ENCODE measurements around the gene POLD4.

POLD4 gene

DNA sequence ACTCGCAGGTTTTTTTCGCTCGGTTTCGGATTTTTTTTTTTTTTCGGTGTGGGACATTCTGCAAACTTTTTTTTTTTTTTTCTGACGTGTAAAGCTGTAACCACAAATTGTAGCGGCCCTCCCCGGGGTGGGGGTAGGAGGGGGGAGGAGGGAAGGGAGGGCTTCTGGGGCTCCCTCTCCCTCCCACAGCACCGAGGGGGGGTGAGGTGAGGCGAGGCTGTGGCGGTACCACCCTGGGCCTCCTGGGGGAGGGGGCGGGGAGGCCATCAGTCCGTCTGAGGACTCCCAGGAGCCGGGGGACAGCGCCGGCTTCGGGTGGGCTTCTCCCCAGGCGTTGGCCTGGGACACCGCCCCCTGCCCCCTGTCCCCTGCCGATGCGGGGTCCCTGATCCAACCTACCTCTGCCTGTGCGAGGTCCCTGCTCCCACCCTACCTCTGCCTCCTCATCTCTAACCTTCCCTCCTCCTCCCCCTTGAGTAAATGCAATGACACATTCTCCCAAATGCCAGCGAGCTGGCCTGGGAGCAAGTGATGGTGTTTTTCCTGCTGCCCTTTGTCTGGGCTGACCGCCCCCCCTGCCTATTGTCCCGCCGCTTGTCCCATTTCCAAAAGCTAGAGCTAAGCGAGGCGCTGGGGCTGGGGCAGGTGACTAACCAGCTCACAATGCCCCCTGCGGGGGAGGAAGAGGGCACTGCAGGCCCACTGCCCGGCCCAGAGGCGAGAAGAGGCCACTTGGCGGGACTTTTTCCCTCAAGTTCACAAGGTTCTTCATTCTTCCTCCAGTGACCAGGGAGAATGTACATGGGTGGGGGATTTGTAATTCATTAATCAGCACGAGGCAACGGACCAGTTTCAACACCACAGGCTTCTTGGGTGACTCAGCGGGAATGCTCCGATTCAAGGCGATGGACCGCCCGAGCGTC is 20.6 kb upstream of the POLD4 start:
- H3K4me3 ChIP-seq (ENCODE audit: low read depth, low read length): peak overlapping the region; percentile 55
- in situ Hi-C loops (cut with HindIII; ENCODE audit: low sequenced_read_pairs): no loop called here
- TF ChIP-seq, protein P1, sequence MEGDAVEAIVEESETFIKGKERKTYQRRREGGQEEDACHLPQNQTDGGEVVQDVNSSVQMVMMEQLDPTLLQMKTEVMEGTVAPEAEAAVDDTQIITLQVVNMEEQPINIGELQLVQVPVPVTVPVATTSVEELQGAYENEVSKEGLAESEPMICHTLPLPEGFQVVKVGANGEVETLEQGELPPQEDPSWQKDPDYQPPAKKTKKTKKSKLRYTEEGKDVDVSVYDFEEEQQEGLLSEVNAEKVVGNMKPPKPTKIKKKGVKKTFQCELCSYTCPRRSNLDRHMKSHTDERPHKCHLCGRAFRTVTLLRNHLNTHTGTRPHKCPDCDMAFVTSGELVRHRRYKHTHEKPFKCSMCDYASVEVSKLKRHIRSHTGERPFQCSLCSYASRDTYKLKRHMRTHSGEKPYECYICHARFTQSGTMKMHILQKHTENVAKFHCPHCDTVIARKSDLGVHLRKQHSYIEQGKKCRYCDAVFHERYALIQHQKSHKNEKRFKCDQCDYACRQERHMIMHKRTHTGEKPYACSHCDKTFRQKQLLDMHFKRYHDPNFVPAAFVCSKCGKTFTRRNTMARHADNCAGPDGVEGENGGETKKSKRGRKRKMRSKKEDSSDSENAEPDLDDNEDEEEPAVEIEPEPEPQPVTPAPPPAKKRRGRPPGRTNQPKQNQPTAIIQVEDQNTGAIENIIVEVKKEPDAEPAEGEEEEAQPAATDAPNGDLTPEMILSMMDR (IDR thresholded peaks at IDR 0.05; ENCODE audit: low read depth, low read length): peak; percentile 41
- peak; percentile 96 for DNase-seq (ENCODE audit: low read depth, low spot score)

DNA sequence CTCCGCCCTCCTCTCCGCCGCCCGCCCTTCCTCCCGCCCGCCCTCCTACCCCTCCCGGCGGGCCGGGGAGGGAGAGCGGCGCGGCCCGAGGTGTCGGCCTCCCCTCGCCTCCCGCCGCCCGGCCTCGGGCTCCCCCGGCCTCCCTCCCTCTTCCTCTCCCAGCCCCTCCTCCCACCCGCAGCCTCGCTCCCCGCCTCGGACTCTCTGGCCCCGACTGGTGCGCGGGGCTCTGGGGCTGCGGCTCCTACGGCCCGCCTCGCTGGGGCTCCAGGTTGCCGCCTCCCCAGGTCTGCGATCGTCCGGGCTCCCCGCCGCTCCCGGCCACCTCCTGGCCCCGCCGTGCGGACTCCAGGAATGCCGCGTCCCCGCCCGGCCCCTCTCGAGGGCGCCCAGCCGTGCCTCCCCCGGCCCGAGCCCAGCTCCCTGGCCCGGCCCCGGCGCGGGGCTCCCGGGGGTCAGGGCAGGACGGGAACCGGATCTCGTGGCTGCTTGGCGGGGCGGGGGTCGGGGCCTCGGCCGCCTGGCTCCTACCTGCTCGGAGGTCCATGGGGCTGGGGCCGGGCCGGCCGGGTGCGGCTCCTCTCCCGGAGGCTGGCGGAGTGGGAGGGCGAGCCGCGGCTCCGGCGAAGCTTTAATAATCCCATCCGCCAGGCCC is 19.8 kb upstream of the POLD4 start, which contains the start of gene CLCF1:
Gene CLCF1 (minus strand): TSS at position 606 of the 655 bp plus-strand sequence. CDS start 59 bp downstream, at position 547.
- H3K4me3 ChIP-seq (ENCODE audit: low read depth, low read length): peak within 1 kb of the TSS; percentile 55
- in situ Hi-C loops (cut with HindIII; ENCODE audit: low sequenced_read_pairs): no loop called here
- TF ChIP-seq, protein P1 (IDR thresholded peaks at IDR 0.05; ENCODE audit: low read depth, low read length): no peak
- peak; percentile 58 for DNase-seq (ENCODE audit: low read depth, low spot score)

DNA sequence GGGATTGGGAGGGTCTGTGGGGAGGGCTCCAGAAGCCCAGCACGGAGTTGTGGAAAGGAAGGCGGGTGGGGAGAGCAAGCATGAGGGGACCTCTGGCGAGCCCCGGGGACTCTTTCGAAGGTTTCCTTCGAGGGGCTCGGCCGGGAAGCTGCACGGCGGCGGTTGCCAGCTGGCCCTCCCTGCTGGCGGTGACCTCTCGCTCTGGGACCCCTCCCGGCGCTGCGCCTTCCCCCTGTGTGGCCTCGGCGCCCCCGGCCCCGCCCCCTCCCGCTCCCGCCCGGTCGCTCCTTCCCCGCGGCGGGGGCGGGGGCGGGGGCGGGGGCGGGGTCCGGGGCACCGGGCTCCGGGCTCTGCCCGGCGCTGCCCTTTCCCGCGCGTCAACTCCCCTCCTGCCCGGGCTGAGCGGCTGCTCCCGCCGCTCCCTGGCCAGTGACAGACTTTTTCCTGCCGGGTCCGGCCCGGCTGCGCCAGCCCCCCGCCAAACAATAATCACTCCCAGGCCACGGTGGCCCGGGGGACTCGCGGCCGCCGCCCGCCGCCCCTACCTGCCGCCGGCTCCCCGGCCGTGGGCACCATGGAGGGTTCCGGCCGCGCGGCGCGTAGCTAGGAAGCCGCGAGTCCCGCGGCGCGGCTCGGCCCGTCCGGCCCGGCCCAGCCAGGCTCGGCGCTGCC is 19.1 kb upstream of the POLD4 start:
- DNase-seq (ENCODE audit: low read depth, low spot score): no peak
- TF ChIP-seq, protein P1 (IDR thresholded peaks at IDR 0.05; ENCODE audit: low read depth, low read length): no peak
- in situ Hi-C loops (cut with HindIII; ENCODE audit: low sequenced_read_pairs): no loop called here
- peak overlapping the region; percentile 55 for H3K4me3 ChIP-seq (ENCODE audit: low read depth, low read length)

DNA sequence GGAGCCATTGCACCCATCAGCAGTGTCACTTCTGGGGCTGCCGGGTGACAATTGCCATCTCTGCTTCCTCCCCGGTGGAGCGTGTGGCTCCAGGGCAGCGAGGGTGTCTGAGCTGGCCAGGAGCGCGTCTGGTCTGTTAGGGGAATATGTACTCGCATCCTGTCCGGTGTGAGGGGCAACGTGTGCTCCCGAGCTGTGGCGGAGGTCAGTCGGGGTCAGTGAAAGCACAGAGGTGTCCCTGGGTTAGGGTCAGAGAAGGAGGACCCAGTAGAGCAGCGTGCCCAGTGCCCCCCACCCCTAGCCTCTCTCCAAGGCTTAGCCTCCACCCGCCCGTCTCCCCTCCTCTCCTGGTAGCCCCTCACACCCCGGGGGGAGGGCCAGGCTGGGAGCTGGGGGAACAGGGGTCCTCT is 18.6 kb upstream of the POLD4 start:
- H3K4me3 ChIP-seq (ENCODE audit: low read depth, low read length): peak overlapping the region; percentile 55
- in situ Hi-C loops (cut with HindIII; ENCODE audit: low sequenced_read_pairs): no loop called here

DNA sequence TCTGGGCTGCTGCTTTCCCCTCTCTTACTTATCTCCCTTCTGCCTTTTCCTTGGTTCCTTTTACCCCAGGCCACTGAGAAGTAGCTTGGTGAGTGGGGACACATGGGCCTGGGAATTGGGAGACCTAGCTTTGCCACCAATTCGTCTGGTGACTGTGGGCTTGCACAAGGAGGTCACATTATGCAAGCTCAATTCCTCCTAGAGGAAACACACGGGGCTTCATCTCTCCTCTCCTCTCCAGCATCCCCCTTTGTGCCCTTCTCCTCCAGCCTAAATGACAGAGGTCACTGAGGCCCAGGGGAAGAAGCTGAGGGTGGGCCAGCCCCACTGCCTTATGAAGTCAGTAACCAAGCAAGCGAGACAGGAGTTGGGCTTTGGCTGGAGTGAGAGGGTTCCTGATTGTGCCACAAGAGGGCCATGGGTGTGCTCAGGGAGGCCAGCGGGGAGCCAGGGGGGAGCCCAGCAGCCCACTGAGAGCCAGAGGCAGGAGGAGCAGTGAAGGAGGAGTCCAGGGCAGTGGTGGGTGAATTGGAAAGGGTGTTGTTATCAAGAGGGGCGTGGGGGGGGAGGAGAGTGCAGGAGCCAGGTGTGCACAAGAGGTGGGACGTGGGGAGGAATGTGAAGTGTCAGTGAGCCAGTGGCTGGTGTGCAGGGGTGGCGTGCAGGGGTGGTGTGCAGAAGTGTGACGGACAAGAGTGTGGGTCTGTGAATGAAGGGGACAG is 18.0 kb upstream of the POLD4 start:
- DNase-seq (ENCODE audit: low read depth, low spot score): peak; percentile 42
- in situ Hi-C loops (cut with HindIII; ENCODE audit: low sequenced_read_pairs): no loop called here
- H3K4me3 ChIP-seq (ENCODE audit: low read depth, low read length): peak overlapping the region; percentile 55
- TF ChIP-seq, protein P1 (IDR thresholded peaks at IDR 0.05; ENCODE audit: low read depth, low read length): peak; percentile 65

More for the DNA sequence above, 18.6 kb upstream of the POLD4 start:
- no peak for DNase-seq (ENCODE audit: low read depth, low spot score)
- TF ChIP-seq, protein P1 (IDR thresholded peaks at IDR 0.05; ENCODE audit: low read depth, low read length): no peak

All from astrocyte of the spinal cord (primary cell).